GM04504 (cell line): ENCODE measurements around the gene KCNQ2.

Source experiments
- DNase-seq: peaks from one replicate; pipeline ENCODE4 v3.0.0-alpha.2; 2012; ENCODE audit warnings: low read depth

Gene KCNQ2

DNA sequence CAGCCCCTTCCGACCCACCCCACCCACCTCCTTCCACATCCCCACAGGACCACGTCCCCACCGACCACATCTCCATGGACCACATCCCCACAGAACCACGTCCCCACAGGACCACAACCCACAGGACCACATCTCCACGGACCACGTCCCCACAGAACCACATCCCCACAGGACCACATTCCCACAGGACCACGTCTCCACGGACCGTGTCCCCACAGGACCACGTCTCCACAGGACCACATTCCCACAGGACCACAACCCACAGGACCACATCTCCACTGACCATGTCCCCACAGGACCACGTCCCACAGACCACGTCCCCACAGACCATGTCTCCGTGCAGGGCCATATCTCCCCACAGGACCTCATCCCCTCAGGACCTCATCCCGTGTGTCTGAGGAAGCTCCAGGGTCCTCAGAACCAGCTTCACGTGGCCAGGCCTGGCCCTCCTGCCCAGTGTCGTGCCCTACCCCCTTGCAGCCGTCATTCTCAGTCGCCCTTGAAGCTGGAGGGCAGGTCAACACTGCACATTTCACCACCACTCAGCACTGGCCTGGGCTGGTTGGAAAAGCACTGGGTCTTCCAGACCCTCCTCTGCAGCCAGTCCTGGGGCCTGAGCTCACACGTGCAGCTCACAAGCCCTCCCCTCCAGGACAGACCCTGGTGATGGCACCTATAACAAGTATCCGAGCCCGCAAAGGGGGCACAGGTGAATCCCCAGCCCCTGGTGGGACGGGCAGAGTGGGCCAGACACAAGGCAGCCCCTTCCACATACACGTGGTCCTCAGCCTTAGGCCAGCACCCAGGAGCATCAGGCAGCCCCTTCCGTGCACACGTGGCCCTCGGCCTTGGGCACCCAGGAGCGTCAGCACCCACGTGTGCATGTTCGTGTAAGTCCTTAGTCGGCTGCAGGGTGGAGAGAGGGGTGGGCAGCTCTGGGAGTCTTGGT is 115.2 kb downstream of the KCNQ2 start:
- no peak for DNase-seq

DNA sequence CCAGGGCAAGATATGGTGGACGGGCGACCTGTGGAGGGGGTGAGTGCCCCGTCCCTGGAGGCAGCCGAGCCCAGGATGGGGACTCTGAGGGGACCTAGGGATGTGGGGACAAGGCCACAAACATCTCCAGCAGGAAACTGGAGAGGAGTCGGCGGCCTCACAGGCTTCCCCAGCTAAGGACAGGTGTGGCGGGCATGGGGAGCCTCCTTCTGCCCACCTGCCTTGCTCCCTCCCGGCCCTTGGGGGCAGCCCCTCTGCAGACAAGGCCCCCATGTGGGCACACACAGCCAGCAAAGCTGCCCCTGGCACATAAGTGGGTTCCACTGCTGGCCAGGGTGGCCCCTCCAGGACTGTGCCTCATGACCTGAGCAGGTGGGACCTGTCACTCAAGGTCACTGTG is 115.9 kb downstream of the KCNQ2 start:
- no peak for DNase-seq

DNA sequence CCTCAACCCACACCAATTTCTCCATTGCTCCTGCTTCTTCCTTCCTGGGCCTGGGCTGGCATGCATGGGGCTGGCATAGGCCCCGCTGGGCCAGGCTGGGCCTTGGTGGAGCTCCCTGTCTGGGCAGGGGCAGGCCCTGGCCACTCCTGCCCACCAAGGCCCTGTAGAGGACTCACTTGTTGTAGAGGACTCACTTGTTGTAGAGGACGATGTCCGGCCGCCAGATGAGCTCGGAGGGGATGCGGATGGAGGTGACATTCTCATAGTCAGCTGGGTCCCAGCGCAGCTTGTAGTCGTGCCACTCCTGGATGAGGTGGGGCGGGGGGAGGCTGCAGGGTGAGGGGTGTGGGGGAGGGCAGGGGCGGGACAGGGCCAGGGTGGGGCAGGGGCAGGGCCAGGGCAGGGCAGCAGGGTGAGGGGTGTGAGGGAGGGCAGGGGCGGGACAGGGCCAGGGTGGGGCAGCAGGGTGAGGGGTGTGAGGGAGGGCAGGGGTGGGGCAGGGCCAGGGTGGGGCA is 116.6 kb downstream of the KCNQ2 start:
- DNase-seq = no peak

DNA sequence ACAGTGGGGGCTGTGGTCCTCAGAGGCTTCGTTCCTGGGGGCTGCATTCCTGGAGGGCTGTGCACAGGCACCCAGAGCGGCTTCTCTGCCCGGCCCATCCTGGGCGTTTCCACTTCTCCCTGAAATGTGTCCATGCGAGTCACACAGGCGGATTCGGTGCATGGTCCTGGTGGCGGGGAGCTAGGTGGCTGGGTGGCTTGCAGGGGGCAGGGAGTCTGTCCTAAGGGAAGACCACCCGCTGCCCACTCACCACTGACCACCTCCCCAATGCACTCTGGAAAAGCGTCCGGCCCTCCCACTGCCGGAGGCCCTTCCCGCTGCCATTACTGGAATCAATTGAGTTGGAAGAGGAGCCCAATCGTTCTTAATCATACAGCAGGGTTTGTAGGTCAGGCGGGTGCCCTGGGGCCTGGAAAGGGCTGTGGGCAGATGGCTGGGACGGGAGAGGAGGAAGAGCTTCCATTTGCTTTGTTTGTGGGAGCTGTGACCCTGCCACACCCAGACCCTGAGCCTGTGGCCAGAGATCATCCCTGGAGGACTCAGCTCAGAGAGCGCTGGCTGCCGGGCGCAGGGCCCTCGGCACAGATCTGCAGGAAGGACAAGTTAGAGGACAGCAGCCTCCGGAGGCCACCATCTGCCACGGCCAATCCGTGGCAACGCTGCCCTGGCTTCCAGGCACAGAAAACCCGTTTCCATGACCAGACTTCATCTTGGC is 117.7 kb downstream of the KCNQ2 start:
- DNase-seq = no peak

DNA sequence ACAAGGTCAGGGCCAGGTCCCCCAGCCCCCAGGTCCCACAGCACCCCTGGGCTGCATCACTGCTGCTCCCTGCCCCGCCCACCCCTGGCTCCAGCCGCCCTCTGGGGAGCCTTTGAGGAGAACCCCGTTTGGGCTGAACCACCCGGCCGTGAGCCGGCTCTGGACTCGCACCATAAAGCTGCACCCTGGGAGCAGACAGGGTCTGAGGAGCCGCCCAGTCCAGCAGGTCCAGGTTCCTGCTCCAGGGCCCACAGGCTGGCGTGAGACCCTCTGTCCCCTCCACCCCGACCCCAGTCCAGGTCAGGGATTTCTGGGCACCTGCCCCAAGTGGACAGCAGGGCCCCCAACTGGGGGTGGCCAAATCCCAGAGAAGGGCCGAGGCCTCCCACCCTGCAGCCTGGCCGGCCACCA is 119.6 kb downstream of the KCNQ2 start:
- no peak for DNase-seq

DNA sequence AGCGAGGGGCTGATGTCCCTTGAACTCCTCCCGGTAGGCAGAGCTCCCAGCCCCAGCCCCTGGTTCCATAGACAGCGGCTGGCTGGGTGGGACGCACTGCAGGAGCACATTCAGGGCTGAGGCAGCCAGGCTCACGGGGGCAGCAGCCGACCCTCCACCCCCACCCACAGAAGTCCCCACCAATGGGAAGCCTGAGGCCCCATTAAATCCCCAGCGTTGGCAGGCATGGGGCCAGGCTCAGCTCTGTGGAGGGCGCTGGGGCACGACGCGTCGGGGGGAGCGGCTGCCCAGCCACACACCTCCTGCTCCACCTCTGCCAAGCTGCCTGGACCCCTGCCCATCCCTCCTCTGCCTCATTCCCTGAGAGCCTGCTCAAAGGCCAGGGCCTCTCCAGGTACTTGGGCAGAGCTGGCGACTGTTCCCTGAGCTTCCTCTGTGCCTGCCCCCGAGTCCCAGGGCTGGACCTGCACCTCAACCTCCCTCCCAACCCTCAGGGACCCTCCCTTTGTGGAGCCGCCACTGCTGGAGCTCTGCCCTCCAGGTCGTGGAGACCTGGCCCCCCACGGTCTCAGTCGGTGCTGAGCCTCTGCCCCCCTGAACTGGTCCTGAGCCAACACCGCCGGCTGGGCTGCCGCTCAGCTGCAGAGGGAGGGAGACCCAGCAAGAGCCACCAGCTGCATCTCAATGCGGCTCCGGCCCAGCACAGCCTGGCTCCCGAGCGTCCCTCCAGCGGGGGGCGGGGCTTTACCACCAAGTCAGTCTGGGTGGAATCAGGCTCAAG is 120.5 kb downstream of the KCNQ2 start:
- no peak for DNase-seq

DNA sequence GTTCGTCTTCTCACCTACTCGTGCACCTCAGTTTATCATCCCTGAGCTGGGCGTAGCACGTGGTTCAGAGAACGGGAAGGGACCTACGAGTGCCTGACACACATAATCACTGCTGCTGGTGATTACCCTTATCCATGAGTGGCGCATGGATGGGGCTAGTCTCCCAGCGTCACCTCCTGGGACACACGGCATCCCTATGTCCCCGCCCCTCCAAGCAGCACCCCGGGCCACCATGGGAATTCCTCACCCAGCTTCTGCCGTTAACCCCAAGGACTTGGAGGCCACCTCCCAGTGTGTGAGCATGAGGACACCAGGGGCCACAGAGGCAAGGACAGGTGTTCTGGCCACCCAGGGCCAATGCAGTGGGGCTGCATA is 121.1 kb downstream of the KCNQ2 start:
- DNase-seq = no peak

DNA sequence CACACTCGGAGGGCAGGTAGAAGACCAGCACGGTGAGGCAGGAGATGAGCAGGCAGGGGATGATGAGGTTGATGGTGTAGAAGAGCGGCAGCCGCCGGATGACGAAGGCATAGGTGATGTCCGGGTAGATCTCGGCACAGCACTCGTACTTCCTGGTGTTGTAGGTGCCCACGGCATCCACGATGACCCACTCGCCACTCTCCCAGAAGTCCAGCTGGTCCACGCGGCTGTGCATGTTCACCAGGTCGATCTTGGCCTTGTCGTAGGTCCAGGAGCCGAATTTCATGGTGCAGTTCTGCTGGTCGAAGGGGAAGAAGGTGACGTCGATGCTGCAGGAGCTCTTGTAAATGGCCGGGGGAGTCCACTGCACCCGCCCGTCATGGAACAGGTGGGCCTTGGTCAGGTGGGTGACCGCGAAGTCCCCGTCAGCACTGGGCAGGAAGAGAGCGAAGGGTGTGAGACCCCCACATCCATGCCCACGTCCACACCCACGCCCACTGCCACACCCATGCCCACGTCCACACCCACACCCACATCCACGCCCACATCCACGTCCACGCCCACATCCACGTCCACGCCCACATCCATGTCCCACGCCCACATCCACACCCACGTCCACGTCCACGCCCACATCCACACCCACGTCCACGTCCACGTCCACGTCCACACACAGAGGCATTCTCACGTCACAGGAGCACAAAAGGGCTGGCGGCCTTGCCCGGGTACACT is 121.7 kb downstream of the KCNQ2 start:
- DNase-seq = no peak
